ENCODE data around the gene OR2C3.

GRCh38 chr1:247578946-247579460, 42.8 kb upstream of the OR2C3 start:
- no peak for TF ChIP-seq POLR2A (IDR thresholded peaks at IDR 0.05)
- TF ChIP-seq CTCF (IDR thresholded peaks at IDR 0.05): no peak

Measured in uterus (tissue), 2 donors.